Measurements from ENCODE around the gene GPX5.
"Not testable (repeated sequence)": the region's sequence is repeated elsewhere in the genome, so short reads cannot be mapped to it uniquely, and the experiment has no call there.

The GPX5 gene

GRCh38 chr6:28537509-28538140 is 11.9 kb downstream of the GPX5 start:
- H3K4me1 ChIP-seq (ENCODE audit: control insufficient read depth in 5 of 5, insufficient read depth in 5 of 5, low read length in 5 of 5), result peaks cover 0 to 8% (median 4%) of the 10 kb centered on the region in 5 donors
- H3K9ac ChIP-seq (ENCODE audit: low read length in 5 of 5), result no peak overlapping the region
- H3K36me3 ChIP-seq (ENCODE audit: control insufficient read depth in 5 of 5, insufficient read depth in 5 of 5, low read length in 5 of 5), result no peaks in the 10 kb centered on the region
- peaks cover 0 to 6% (median 0%) of the 10 kb centered on the region in 5 donors for H3K9me3 ChIP-seq (ENCODE audit: control insufficient read depth in 5 of 5, low read length in 5 of 5)
- peaks cover 6 to 23% (median 8%) of the 10 kb centered on the region in 5 donors for H3K27me3 ChIP-seq (ENCODE audit: control insufficient read depth in 5 of 5, insufficient read depth in 4 of 5, low read length in 5 of 5)
- no peak overlapping the region for H3K27ac ChIP-seq (ENCODE audit: low read depth, low read length)
- H3K4me3 ChIP-seq (ENCODE audit: low read depth in 1 of 5, low read length in 5 of 5), result no peak overlapping the region

GRCh38 chr6:28541996-28542395 is 16.3 kb downstream of the GPX5 start:
- no peak overlapping the region for H3K27ac ChIP-seq (ENCODE audit: low read depth, low read length)
- H3K9ac ChIP-seq (ENCODE audit: low read length in 5 of 5), result no peak overlapping the region
- peak overlapping the region in 2 of 5 donors; percentile 3 to 44 for H3K4me3 ChIP-seq (ENCODE audit: low read depth in 1 of 5, low read length in 5 of 5)
- H3K9me3 ChIP-seq (ENCODE audit: control insufficient read depth in 5 of 5, low read length in 5 of 5), result peaks cover 0 to 6% (median 0%) of the 10 kb centered on the region in 5 donors
- H3K4me1 ChIP-seq (ENCODE audit: control insufficient read depth in 5 of 5, insufficient read depth in 5 of 5, low read length in 5 of 5), result peaks cover 0 to 23% (median 20%) of the 10 kb centered on the region in 5 donors
- H3K36me3 ChIP-seq (ENCODE audit: control insufficient read depth in 5 of 5, insufficient read depth in 5 of 5, low read length in 5 of 5), result no peaks in the 10 kb centered on the region
- peaks cover 3 to 18% (median 7%) of the 10 kb centered on the region in 5 donors for H3K27me3 ChIP-seq (ENCODE audit: control insufficient read depth in 5 of 5, insufficient read depth in 4 of 5, low read length in 5 of 5)

GRCh38 chr6:28542440-28543296 is 17.0 kb downstream of the GPX5 start:
- Histone ChIP-seq H3K4me1 (ENCODE audit: control insufficient read depth in 5 of 5, insufficient read depth in 5 of 5, low read length in 5 of 5) (peaks cover 0 to 21% (median 20%) of the 10 kb centered on the region in 5 donors), H3K36me3 (ENCODE audit: control insufficient read depth in 5 of 5, insufficient read depth in 5 of 5, low read length in 5 of 5) (no peaks in the 10 kb centered on the region), H3K9me3 (ENCODE audit: control insufficient read depth in 5 of 5, low read length in 5 of 5) (peaks cover 0 to 6% (median 0%) of the 10 kb centered on the region in 5 donors), H3K27me3 (ENCODE audit: control insufficient read depth in 5 of 5, insufficient read depth in 4 of 5, low read length in 5 of 5) (peaks cover 2 to 14% (median 3%) of the 10 kb centered on the region in 5 donors), H3K27ac (ENCODE audit: low read depth, low read length) (no peak overlapping the region), H3K9ac (ENCODE audit: low read length in 5 of 5) (no peak overlapping the region), H3K4me3 (ENCODE audit: low read depth in 1 of 5, low read length in 5 of 5) (peak overlapping the region; percentile 38 to 69 (median 44))

GRCh38 chr6:28543651-28544610 is 18.2 kb downstream of the GPX5 start:
- Histone ChIP-seq H3K27ac (ENCODE audit: low read depth, low read length) (no peak overlapping the region), H3K9me3 (ENCODE audit: control insufficient read depth in 5 of 5, low read length in 5 of 5) (peaks cover 0 to 8% (median 0%) of the 10 kb centered on the region in 5 donors), H3K36me3 (ENCODE audit: control insufficient read depth in 5 of 5, insufficient read depth in 5 of 5, low read length in 5 of 5) (no peaks in the 10 kb centered on the region), H3K9ac (ENCODE audit: low read length in 5 of 5) (peak overlapping the region in 1 of 5 donors; percentile 8), H3K4me1 (ENCODE audit: control insufficient read depth in 5 of 5, insufficient read depth in 5 of 5, low read length in 5 of 5) (peaks cover 0 to 21% (median 20%) of the 10 kb centered on the region in 5 donors), H3K4me3 (ENCODE audit: low read depth in 1 of 5, low read length in 5 of 5) (peak overlapping the region; percentile 34 to 69 (median 65)), H3K27me3 (ENCODE audit: control insufficient read depth in 5 of 5, insufficient read depth in 4 of 5, low read length in 5 of 5) (peaks cover 0 to 9% (median 0%) of the 10 kb centered on the region in 5 donors)

GRCh38 chr6:28545955-28546354 is 20.3 kb downstream of the GPX5 start:
- Histone ChIP-seq H3K9ac (ENCODE audit: low read length in 5 of 5) (no peak overlapping the region), H3K36me3 (ENCODE audit: control insufficient read depth in 5 of 5, insufficient read depth in 5 of 5, low read length in 5 of 5) (no peaks in the 10 kb centered on the region), H3K4me3 (ENCODE audit: low read depth in 1 of 5, low read length in 5 of 5) (no peak overlapping the region), H3K9me3 (ENCODE audit: control insufficient read depth in 5 of 5, low read length in 5 of 5) (peaks cover 0 to 4% (median 0%) of the 10 kb centered on the region in 5 donors), H3K27ac (ENCODE audit: low read depth, low read length) (no peak overlapping the region), H3K27me3 (ENCODE audit: control insufficient read depth in 5 of 5, insufficient read depth in 4 of 5, low read length in 5 of 5) (peaks cover 0 to 6% (median 0%) of the 10 kb centered on the region in 5 donors), H3K4me1 (ENCODE audit: control insufficient read depth in 5 of 5, insufficient read depth in 5 of 5, low read length in 5 of 5) (peaks cover 0 to 21% (median 20%) of the 10 kb centered on the region in 5 donors)

GRCh38 chr6:28547003-28547402 is 21.3 kb downstream of the GPX5 start:
- not testable (repeated sequence) for H3K27ac ChIP-seq (ENCODE audit: low read depth, low read length); H3K9me3 ChIP-seq (ENCODE audit: control insufficient read depth in 5 of 5, low read length in 5 of 5); H3K4me3 ChIP-seq (ENCODE audit: low read depth in 1 of 5, low read length in 5 of 5); H3K9ac ChIP-seq (ENCODE audit: low read length in 5 of 5); H3K27me3 ChIP-seq (ENCODE audit: control insufficient read depth in 5 of 5, insufficient read depth in 4 of 5, low read length in 5 of 5); H3K36me3 ChIP-seq (ENCODE audit: control insufficient read depth in 5 of 5, insufficient read depth in 5 of 5, low read length in 5 of 5)
- peaks cover 0 to 21% (median 20%) of the 10 kb centered on the region in 5 donors for H3K4me1 ChIP-seq (ENCODE audit: control insufficient read depth in 5 of 5, insufficient read depth in 5 of 5, low read length in 5 of 5)

- peaks cover 0 to 9% (median 0%) of the 10 kb centered on the region in 5 donors for H3K4me1 ChIP-seq (ENCODE audit: control insufficient read depth in 5 of 5, insufficient read depth in 5 of 5, low read length in 5 of 5)
- peaks cover 4 to 14% (median 11%) of the 10 kb centered on the region in 5 donors for H3K27me3 ChIP-seq (ENCODE audit: control insufficient read depth in 5 of 5, insufficient read depth in 4 of 5, low read length in 5 of 5)
- H3K9ac ChIP-seq (ENCODE audit: low read length in 5 of 5), result no peak overlapping the region
- no peak overlapping the region for H3K4me3 ChIP-seq (ENCODE audit: low read depth in 1 of 5, low read length in 5 of 5)
- no peak overlapping the region for H3K27ac ChIP-seq (ENCODE audit: low read depth, low read length)
- H3K9me3 ChIP-seq (ENCODE audit: control insufficient read depth in 5 of 5, low read length in 5 of 5), result peaks cover 0 to 2% (median 0%) of the 10 kb centered on the region in 5 donors
- no peaks in the 10 kb centered on the region for H3K36me3 ChIP-seq (ENCODE audit: control insufficient read depth in 5 of 5, insufficient read depth in 5 of 5, low read length in 5 of 5)
Observed at GRCh38 chr6:28551891-28552666, 26.4 kb downstream of the GPX5 start.

GRCh38 chr6:28553384-28553985 is 27.8 kb downstream of the GPX5 start:
- Histone ChIP-seq H3K9ac (ENCODE audit: low read length in 5 of 5) (no peak overlapping the region), H3K4me1 (ENCODE audit: control insufficient read depth in 5 of 5, insufficient read depth in 5 of 5, low read length in 5 of 5) (peaks cover 0 to 9% (median 0%) of the 10 kb centered on the region in 5 donors), H3K27ac (ENCODE audit: low read depth, low read length) (no peak overlapping the region), H3K4me3 (ENCODE audit: low read depth in 1 of 5, low read length in 5 of 5) (peak overlapping the region in 1 of 5 donors; percentile 50), H3K27me3 (ENCODE audit: control insufficient read depth in 5 of 5, insufficient read depth in 4 of 5, low read length in 5 of 5) (peaks cover 4 to 14% (median 11%) of the 10 kb centered on the region in 5 donors), H3K9me3 (ENCODE audit: control insufficient read depth in 5 of 5, low read length in 5 of 5) (no peaks in the 10 kb centered on the region), H3K36me3 (ENCODE audit: control insufficient read depth in 5 of 5, insufficient read depth in 5 of 5, low read length in 5 of 5) (no peaks in the 10 kb centered on the region)

Measured in subcutaneous abdominal adipose tissue (tissue), 5 donors.